ENCODE data around the gene WIPF3.

The WIPF3 gene

DNA sequence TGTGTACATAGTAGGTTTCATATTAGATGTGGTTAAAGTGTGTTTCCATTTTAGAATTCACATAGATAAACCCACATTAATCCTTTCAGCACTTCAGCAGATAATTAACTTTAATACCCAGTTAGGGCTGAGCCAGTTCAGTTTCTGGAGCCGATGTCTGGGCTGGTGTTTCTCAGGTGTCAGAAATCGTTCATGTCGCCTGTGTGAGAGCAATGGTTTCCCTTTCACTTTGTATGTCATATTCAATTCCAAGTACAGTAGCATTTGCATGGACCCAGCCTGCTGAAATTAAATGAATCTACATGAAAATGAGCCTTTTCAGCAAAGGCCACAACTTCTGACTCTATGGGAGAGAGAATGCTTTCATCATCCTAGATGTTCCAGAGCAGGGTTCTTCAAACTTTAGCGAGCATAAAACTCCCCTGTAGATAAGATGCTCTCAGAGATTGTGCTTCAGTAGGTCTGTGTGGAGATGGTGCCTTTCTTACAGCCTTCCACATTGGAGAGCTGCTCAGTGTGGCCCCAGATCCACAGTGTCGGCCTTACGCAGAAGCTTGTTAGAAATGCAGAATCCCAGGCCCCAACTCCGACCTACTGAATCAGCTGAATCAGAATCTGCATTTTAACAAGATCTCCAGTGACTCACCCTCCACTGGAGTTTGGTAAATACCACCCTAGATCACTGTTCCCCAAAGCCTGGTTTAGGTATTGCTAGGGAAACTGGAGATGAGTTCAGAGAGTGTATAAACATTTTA lies 19.6 kb downstream of the WIPF3 start:
- Mint-ChIP-seq H3K27me3 (peaks cover 21% of the 10 kb centered on the region), H3K27ac (no peak overlapping the region)

DNA sequence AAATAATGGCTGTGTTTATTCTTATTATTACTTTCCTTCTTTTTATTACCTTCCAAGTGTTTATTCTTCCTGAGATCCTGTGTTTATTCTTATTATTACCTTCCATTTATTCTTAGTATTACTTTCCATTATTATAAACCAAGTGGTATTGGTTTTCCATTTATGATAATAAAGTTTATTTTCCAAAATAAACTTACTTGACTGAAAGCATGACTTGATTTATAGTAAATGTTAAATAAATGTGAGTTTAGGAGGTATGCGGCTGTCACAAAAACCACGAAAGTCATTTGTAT lies 20.2 kb downstream of the WIPF3 start:
- no peak overlapping the region for H3K4me3 Mint-ChIP-seq
- DNase-seq, result no peak
- no peaks in the 10 kb centered on the region for H3K9me3 Mint-ChIP-seq
- H3K27ac Mint-ChIP-seq, result no peak overlapping the region
- H3K4me1 Mint-ChIP-seq (ENCODE audit: low read depth), result peaks cover 10% of the 10 kb centered on the region
- no peaks in the 10 kb centered on the region for H3K36me3 Mint-ChIP-seq (ENCODE audit: low read depth)
- H3K27me3 Mint-ChIP-seq, result peaks cover 19% of the 10 kb centered on the region

More for the DNA sequence above, 19.6 kb downstream of the WIPF3 start:
- DNase-seq, result no peak
- Mint-ChIP-seq H3K4me1 (ENCODE audit: low read depth) (peaks cover 10% of the 10 kb centered on the region), H3K36me3 (ENCODE audit: low read depth) (no peaks in the 10 kb centered on the region), H3K4me3 (peak overlapping the region; percentile 27), H3K9me3 (no peaks in the 10 kb centered on the region)

DNA sequence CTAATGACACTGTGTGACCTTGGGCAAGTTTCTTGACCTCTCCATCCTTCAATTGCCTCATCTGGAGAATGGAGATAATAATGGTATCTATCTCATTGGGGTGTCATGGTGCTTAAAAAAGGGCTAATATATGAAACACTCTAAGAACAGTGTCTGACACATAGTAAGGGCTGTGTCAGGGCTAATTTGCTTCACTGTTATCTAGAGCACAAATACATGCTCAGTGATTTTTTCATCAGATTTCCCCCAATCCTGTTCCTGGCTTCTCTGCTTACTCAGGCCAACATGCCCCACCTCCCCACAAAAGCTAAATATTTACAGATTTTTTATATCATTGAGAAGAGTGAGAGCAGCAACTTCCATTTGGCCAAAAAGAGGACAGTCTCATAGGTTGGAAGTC lies 20.6 kb downstream of the WIPF3 start:
- H3K4me3 Mint-ChIP-seq, result no peak overlapping the region
- no peak overlapping the region for H3K27ac Mint-ChIP-seq
- no peaks in the 10 kb centered on the region for H3K9me3 Mint-ChIP-seq
- no peaks in the 10 kb centered on the region for H3K36me3 Mint-ChIP-seq (ENCODE audit: low read depth)
- DNase-seq, result no peak
- peaks cover 15% of the 10 kb centered on the region for H3K27me3 Mint-ChIP-seq
- peaks cover 10% of the 10 kb centered on the region for H3K4me1 Mint-ChIP-seq (ENCODE audit: low read depth)

DNA sequence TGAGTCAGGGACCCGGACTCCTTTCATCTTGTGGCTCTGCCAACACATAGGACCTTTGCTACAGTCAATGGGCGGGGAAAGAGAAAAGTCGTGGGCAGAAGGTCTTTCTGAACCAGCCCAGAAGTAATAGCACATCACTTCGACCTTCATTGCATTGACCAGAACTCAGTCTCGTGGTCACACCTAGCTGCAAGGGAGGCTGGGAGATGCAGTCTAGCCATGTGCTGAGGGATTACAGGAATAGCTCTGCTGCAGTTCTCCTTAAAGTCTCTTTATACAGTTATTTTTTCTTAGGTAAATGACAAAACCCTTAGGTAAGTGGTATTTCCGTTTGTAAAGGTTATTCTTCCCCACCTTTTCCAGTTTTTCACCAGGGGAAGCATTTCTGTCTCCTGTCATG lies 25.4 kb downstream of the WIPF3 start:
- H3K9me3 Mint-ChIP-seq, result no peaks in the 10 kb centered on the region
- H3K4me1 Mint-ChIP-seq (ENCODE audit: low read depth), result no peaks in the 10 kb centered on the region
- DNase-seq, result no peak
- no peak overlapping the region for H3K27ac Mint-ChIP-seq
- H3K36me3 Mint-ChIP-seq (ENCODE audit: low read depth), result no peaks in the 10 kb centered on the region
- no peaks in the 10 kb centered on the region for H3K27me3 Mint-ChIP-seq
- no peak overlapping the region for H3K4me3 Mint-ChIP-seq

DNA sequence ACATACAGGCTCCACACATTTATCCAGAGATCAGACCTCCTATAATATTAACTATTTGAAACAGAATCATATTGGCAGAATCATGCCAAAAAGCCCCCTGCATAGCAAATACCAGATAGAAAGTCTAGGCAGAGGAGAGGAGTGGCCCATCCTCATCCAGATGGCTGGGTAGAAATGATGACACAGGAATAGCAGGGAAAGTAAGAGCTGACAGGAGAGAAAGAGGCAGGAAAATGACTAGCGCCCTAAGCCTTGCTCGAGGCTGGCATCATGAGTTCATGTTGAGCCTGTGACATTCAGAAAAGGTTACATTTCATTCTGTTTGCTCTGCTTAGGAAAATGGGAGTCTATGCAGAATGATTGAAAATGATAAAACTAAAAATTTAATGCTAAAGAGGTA lies 27.6 kb downstream of the WIPF3 start:
- Mint-ChIP-seq H3K4me3 (no peak overlapping the region), H3K27ac (no peak overlapping the region), H3K4me1 (ENCODE audit: low read depth) (no peaks in the 10 kb centered on the region), H3K36me3 (ENCODE audit: low read depth) (no peaks in the 10 kb centered on the region), H3K9me3 (no peaks in the 10 kb centered on the region), H3K27me3 (peaks cover 3% of the 10 kb centered on the region)
- no peak for DNase-seq

DNA sequence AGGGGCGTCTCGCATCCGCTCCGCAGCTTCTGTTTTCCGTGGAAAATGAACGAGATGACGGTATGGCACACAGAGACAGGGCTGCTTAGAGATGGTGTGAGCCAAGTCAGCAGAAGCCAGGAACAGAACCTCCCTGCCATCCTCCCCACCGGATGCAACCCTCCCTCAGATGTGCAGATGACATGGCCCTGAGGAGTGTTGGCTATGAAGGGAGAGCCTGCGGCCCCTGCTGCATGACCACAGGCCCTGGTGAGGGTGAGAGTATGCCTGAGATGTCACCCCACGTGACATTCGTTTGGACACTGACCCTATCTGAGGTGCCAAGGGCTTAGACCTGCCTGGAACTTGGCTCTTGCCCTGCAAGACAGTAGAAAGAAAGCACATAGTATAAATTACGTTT lies 29.4 kb downstream of the WIPF3 start:
- Mint-ChIP-seq H3K27me3 (peaks cover 4% of the 10 kb centered on the region), H3K4me3 (no peak overlapping the region), H3K4me1 (ENCODE audit: low read depth) (no peaks in the 10 kb centered on the region), H3K9me3 (no peaks in the 10 kb centered on the region), H3K36me3 (ENCODE audit: low read depth) (no peaks in the 10 kb centered on the region), H3K27ac (no peak overlapping the region)
- no peak for DNase-seq

DNA sequence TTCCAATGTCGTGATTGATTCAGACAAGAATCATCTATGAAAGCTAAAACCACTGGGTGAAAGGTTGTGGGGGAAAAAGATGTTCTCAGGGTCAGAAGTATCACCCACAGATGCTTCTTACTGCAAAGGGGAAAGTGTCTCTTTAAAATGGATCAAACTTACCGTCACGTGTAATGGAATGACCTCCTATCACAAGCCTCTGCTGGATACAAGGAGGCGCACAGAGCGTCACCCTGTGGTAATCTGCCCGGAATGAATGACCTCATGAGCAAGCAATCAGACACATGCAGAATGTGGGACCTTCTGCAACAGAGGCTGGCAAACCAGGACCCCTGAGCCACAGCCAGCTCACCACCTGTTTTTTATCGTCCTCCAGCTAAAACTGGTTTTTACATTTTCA lies 33.0 kb downstream of the WIPF3 start:
- no peak overlapping the region for H3K27ac Mint-ChIP-seq
- H3K4me1 Mint-ChIP-seq (ENCODE audit: low read depth), result no peaks in the 10 kb centered on the region
- no peak for DNase-seq
- no peaks in the 10 kb centered on the region for H3K9me3 Mint-ChIP-seq
- H3K36me3 Mint-ChIP-seq (ENCODE audit: low read depth), result no peaks in the 10 kb centered on the region
- H3K27me3 Mint-ChIP-seq, result peaks cover 9% of the 10 kb centered on the region
- no peak overlapping the region for H3K4me3 Mint-ChIP-seq

DNA sequence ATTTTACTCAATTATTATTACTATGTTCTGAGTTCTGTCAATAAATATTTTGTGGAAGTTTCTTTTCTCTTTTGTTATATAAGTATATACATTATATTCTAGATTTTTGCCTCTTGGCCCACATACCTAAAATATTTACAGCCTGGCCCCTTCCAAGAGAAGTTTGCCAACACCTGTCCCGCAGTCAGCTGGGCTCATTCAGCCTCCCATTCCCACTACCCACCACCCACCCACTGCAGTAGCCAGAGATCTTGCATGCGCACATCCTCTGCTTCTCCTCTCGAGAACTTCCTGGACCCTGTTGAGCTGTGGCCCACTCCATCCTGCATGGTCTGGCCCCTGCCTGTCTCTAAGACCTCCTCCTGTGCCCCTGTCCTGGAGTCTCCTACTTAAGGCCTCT lies 33.6 kb downstream of the WIPF3 start:
- peaks cover 9% of the 10 kb centered on the region for H3K27me3 Mint-ChIP-seq
- no peak overlapping the region for H3K27ac Mint-ChIP-seq
- no peak for DNase-seq
- H3K4me1 Mint-ChIP-seq (ENCODE audit: low read depth), result no peaks in the 10 kb centered on the region
- H3K36me3 Mint-ChIP-seq (ENCODE audit: low read depth), result no peaks in the 10 kb centered on the region
- H3K4me3 Mint-ChIP-seq, result no peak overlapping the region
- H3K9me3 Mint-ChIP-seq, result no peaks in the 10 kb centered on the region

DNA sequence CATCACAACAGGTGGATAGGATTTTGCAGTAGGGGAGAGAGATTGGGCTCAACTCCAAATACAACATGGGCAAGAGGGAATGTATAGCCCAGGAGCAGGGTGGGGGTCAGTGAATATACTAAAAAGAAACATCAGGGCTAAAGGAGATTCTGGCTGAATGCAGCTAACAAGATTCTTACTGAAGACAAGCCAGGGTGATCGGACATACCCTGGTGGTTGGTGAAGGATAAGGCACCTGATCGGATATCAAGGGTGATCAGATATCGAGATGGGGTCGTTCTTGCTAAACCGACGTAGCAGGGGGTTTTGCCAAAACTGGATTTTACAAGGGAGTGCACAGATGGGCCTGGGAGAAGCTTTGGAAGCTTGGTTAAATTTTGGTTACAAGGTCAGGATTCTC lies 34.4 kb downstream of the WIPF3 start:
- Mint-ChIP-seq H3K4me3 (no peak overlapping the region), H3K27me3 (peaks cover 9% of the 10 kb centered on the region), H3K4me1 (ENCODE audit: low read depth) (no peaks in the 10 kb centered on the region), H3K36me3 (ENCODE audit: low read depth) (no peaks in the 10 kb centered on the region), H3K9me3 (no peaks in the 10 kb centered on the region), H3K27ac (no peak overlapping the region)
- DNase-seq, result no peak

DNA sequence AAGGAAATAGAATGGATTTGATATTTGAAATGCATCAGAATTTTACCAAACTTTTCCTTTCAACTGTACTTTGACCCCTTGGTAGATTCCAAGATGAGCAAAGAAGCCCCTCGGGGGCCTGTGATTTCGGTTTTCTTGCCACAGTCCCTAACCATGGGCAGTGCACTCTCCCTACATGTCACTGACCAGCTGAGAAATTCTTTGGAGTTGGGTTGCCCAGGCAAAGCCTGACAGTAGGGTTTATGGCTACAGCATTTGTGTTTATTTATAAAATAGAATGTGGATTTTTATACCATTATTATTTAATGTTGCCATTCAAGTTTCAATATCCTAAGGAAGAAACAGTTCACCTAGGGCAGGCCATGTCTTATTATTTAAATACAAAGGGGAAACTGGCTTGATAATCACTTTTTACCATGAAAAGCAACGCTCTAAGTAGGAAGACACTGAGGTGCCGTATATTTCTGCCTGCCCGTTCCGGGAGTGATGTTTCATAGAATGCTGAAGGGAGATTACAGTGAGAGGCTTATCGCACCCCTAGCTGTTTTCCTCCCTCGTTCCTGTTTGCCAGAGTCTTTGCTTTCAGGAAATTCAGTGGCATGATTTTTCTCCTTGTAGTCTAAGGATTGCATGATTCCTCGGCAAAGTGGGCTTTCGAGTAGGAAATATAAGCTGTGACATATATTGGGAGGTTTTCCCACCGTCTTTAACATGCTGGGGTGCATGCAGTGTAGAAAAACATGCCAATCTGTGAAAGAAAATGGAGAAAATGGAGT lies 35.8 kb downstream of the WIPF3 start:
- H3K36me3 Mint-ChIP-seq (ENCODE audit: low read depth), result no peaks in the 10 kb centered on the region
- H3K9me3 Mint-ChIP-seq, result no peaks in the 10 kb centered on the region
- no peak overlapping the region for H3K27ac Mint-ChIP-seq
- no peak for DNase-seq
- no peaks in the 10 kb centered on the region for H3K4me1 Mint-ChIP-seq (ENCODE audit: low read depth)
- no peak overlapping the region for H3K4me3 Mint-ChIP-seq
- H3K27me3 Mint-ChIP-seq, result peaks cover 9% of the 10 kb centered on the region

DNA sequence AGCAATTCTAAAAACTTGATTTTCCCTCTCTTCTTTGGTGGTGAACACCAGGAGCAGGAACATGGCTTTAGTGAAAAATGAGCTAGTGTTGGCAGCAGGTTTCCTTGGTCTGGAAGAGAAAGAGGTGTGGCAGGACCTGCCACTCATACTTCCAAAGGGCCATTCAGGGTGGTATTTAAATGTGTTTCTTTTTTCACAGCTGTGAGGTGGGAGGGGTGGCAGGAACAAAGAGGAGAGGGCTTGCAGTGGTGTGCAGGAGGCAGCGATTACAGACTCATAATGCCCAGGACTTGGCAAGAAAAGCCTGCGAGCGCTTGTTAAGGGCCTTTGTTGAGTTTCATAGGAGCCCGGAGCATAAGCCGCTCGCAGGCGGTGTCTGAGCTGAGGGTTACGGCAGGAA lies 36.8 kb downstream of the WIPF3 start:
- Mint-ChIP-seq H3K9me3 (no peaks in the 10 kb centered on the region), H3K27ac (no peak overlapping the region), H3K4me3 (no peak overlapping the region), H3K4me1 (ENCODE audit: low read depth) (no peaks in the 10 kb centered on the region), H3K36me3 (ENCODE audit: low read depth) (no peaks in the 10 kb centered on the region), H3K27me3 (peaks cover 12% of the 10 kb centered on the region)
- no peak for DNase-seq

DNA sequence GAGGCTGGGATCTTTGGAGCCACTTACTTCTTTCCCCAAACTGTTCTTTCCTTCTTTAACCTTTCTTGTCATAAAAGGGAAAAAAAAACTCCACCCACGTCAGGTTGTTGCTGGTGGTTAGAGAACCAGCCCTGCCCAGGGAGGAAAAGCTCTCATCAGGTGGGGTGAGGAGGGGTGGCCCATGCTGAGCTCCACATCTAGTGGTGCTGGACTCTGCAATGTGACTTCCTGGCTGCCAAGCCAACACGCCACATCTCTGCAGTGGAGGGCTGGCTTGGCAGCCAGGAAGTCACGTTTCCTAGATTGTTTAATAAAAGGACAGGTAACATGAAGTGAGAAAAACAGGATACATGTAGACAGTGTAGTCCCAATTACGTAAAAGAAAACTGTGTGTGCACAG lies 37.4 kb downstream of the WIPF3 start:
- no peaks in the 10 kb centered on the region for H3K36me3 Mint-ChIP-seq (ENCODE audit: low read depth)
- H3K4me1 Mint-ChIP-seq (ENCODE audit: low read depth), result no peaks in the 10 kb centered on the region
- H3K27me3 Mint-ChIP-seq, result peaks cover 11% of the 10 kb centered on the region
- H3K27ac Mint-ChIP-seq, result no peak overlapping the region
- no peak for DNase-seq
- H3K9me3 Mint-ChIP-seq, result no peaks in the 10 kb centered on the region
- no peak overlapping the region for H3K4me3 Mint-ChIP-seq

DNA sequence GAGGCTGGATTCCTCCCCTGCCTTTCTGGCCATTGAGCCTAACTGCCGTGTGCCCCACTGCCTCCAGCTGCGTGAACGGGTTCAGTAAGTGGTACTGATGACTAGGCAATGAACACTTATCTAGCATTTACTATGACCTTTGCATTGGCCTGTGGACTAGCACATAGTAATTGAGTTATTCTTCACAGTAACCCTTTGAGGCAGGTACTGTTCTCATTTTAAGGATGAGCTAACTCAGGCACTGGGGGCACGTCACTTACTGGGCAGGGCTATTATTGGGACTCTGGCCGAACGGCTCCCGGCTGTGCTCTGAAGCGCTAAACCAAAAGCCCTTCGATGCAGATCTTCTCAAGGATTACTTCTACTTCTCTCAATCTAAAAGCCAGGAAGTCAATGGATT lies 38.3 kb downstream of the WIPF3 start:
- Mint-ChIP-seq H3K27me3 (peaks cover 9% of the 10 kb centered on the region), H3K4me3 (no peak overlapping the region), H3K27ac (no peak overlapping the region), H3K4me1 (ENCODE audit: low read depth) (no peaks in the 10 kb centered on the region), H3K36me3 (ENCODE audit: low read depth) (no peaks in the 10 kb centered on the region), H3K9me3 (no peaks in the 10 kb centered on the region)
- DNase-seq, result no peak

DNA sequence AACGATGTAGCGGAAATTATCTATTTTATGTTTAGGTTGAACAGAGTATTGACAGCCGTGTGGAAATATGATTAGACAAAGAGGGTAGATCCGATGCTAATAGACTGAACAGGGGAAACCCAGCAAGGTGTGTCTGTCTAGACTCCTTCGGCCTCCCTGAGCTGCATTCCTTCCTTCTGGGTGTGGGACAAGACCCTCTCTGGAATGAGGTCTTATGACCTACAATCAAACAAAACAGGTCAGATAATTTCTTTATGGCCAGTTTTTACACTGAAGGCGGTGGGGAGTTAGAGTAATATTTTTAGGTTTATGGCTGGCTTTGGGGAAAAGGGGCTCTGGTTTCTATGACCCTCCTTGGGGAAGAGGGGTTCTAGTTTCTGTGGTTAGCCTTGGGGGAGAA lies 41.2 kb downstream of the WIPF3 start:
- Mint-ChIP-seq H3K36me3 (ENCODE audit: low read depth) (no peaks in the 10 kb centered on the region), H3K4me3 (no peak overlapping the region), H3K4me1 (ENCODE audit: low read depth) (no peaks in the 10 kb centered on the region), H3K27me3 (peaks cover 13% of the 10 kb centered on the region), H3K9me3 (no peaks in the 10 kb centered on the region), H3K27ac (no peak overlapping the region)
- no peak for DNase-seq

DNA sequence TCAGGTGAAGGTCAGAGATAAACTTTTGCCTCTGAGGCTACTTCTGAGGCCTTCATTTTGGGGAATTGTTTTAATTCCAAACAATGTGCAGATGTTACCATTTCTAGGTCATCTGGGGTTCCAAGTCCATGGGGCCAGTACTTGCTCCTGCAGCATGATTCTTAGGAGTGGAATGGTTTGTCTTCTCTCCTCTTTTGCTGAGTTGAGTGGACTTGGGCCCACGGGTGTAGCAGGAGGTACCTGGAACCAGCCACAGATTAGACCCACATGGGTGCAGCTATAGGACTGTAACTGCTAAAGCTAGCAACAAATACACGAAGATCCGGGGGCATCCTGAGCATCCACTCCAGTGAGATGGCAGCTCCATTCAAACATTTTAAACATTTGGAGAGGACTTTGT lies 41.6 kb downstream of the WIPF3 start:
- H3K4me3 Mint-ChIP-seq, result no peak overlapping the region
- H3K4me1 Mint-ChIP-seq (ENCODE audit: low read depth), result no peaks in the 10 kb centered on the region
- H3K27ac Mint-ChIP-seq, result no peak overlapping the region
- H3K36me3 Mint-ChIP-seq (ENCODE audit: low read depth), result no peaks in the 10 kb centered on the region
- H3K27me3 Mint-ChIP-seq, result peaks cover 13% of the 10 kb centered on the region
- H3K9me3 Mint-ChIP-seq, result no peaks in the 10 kb centered on the region
- no peak for DNase-seq
